Breast epithelium (tissue), 3 donors: Measurements from ENCODE around the gene HMGA1.

Experiments used
- CTCF ChIP-seq, 3 donors: fragments of 450-650 bp; IDR thresholded peaks; one replicate each; pipeline ENCODE4 v1.5.1; 2016 to 2017; ENCODE audit warnings: antibody characterized with exemption in 3 of 3, mild to moderate bottlenecking in 3 of 3, moderate library complexity in 3 of 3
- POLR2A ChIP-seq: fragments of 450-650 bp; IDR thresholded peaks from one replicate; pipeline ENCODE4 v1.6.1; 2016; ENCODE audit warnings: antibody characterized with exemption, mild to moderate bottlenecking, moderate library complexity

GRCh38 chr6:34275128-34275804 lies 38.6 kb downstream of the HMGA1 start:
- TF ChIP-seq POLR2A = no peak
- TF ChIP-seq CTCF (IDR thresholded peaks at IDR 0.05) = no peak
